Nasal cavity respiratory epithelium epithelial cell of viscerocranial mucosa (primary cell): ENCODE measurements around the gene WNT2B. TPM values are rescaled to one million over a fixed set of nuclear protein-coding genes. Genes with fewer than 3 reads are reported as not detected.

Source experiments
- total RNA-seq: library from RNA; depleted of rRNA; stranded (reverse); fragments of >200 nt; gene quantifications from 2 replicates; pipeline ENCODE4 v1.2.3, GENCODE V29; 2014

The WNT2B gene
- total RNA-seq: 0.68 and 1.9 TPM in 2 replicates

DNA sequence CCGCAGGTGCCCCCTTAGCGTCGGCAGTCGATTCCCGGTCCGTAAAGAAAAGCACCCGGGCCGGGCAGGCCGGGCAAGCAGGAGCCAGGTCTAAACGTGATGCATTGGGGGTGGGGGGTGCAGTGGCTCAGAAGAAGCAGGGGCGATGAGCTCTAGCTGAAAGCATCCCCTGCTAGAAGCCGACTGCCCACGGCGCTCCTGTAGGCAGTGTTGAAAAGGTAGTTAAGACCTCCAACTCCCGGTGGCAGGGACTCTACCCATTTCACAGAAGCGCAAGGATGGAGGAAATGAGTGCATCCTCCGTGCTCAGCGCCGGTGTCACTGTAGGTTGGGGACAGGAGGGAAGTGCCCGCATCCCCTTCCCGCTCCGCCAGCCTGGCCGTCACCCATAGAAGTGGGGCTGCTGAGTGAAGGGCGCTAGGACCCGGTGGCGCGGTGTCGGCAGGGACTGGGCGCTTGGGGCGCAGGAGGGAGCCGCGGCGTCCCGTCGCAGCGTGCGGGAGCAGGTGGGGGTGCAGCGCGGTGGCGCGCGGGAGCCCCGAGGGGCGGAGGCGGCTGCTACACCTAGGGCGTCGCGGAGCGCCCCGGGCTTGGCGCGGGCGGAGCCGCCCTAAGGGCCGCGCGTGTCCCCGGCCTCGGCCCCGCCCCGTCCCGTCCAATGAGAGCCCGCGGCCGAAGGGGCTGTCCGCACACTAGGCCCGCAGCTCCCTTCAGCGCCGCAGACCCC lies at the start of gene WNT2B:
Gene WNT2B, plus strand, starts transcription at position 688 of the 727 bp plus-strand sequence. CDS start 298 bp downstream, outside the sequence.

Other genes starting within 250 kb of the WNT2B start
- 12.6 and 24.2 TPM in 2 replicates for gene CTTNBP2NL, start 112.8 kb upstream of the WNT2B start, total RNA-seq
- gene ST7L, start 110.2 kb downstream of the WNT2B start, total RNA-seq: 9.9 and 11.7 TPM in 2 replicates
- gene CAPZA1, start 110.9 kb downstream of the WNT2B start, total RNA-seq: 223 and 253 TPM in 2 replicates
- 11.6 and 52.1 TPM in 2 replicates for gene MOV10, start 165.7 kb downstream of the WNT2B start, total RNA-seq
- 234 and 266 TPM in 2 replicates for gene RHOC, start 198.2 kb downstream of the WNT2B start, total RNA-seq
- 2.8 and 4.1 TPM in 2 replicates for gene PPM1J, start 206.4 kb downstream of the WNT2B start, total RNA-seq